ENCODE measurements around the gene RHOBTB3.

The RHOBTB3 gene

GRCh38 chr5:95782181-95782580, 51.0 kb downstream of the RHOBTB3 start:
- no peak for DNase-seq (ENCODE audit: insufficient read length, low spot score)
- FAIRE-seq: no peak
- TF ChIP-seq CTCF (IDR thresholded peaks at IDR 0.05; ENCODE audit: insufficient read depth, missing control alignments): no peak

GRCh38 chr5:95783661-95784060, 52.5 kb downstream of the RHOBTB3 start:
- FAIRE-seq (no peak), DNase-seq (ENCODE audit: insufficient read length, low spot score) (no peak)
- no peak for TF ChIP-seq CTCF (IDR thresholded peaks at IDR 0.05; ENCODE audit: insufficient read depth, missing control alignments)

GRCh38 chr5:95784514-95785302, 53.6 kb downstream of the RHOBTB3 start:
- DNase-seq (ENCODE audit: insufficient read length, low spot score): no peak
- FAIRE-seq: no peak
- TF ChIP-seq CTCF (IDR thresholded peaks at IDR 0.05; ENCODE audit: insufficient read depth, missing control alignments): no peak

- DNase-seq (ENCODE audit: insufficient read length, low spot score) (no peak), FAIRE-seq (no peak)
- TF ChIP-seq CTCF (IDR thresholded peaks at IDR 0.05; ENCODE audit: insufficient read depth, missing control alignments): no peak
Observed at GRCh38 chr5:95786821-95787418, 55.8 kb downstream of the RHOBTB3 start.

GRCh38 chr5:95788493-95788892, 57.4 kb downstream of the RHOBTB3 start:
- FAIRE-seq (no peak), DNase-seq (ENCODE audit: insufficient read length, low spot score) (no peak)
- no peak for TF ChIP-seq CTCF (IDR thresholded peaks at IDR 0.05; ENCODE audit: insufficient read depth, missing control alignments)

- no peak for DNase-seq (ENCODE audit: insufficient read length, low spot score)
- TF ChIP-seq CTCF (IDR thresholded peaks at IDR 0.05; ENCODE audit: insufficient read depth, missing control alignments): no peak
- no peak for FAIRE-seq
Observed at GRCh38 chr5:95791751-95792150, 60.6 kb downstream of the RHOBTB3 start.

- TF ChIP-seq CTCF (IDR thresholded peaks at IDR 0.05; ENCODE audit: insufficient read depth, missing control alignments): no peak
- FAIRE-seq: no peak
- no peak for DNase-seq (ENCODE audit: insufficient read length, low spot score)
Observed at GRCh38 chr5:95794070-95794516, 63.0 kb downstream of the RHOBTB3 start.

Measured in D721Med (cell line).